ENCODE data around the gene EMSY. TPM values are rescaled to one million over a fixed set of nuclear protein-coding genes. Genes with fewer than 3 reads are reported as not detected.

The EMSY gene
- total RNA-seq, 1 donor from 2014 or later: 18.7 TPM

DNA sequence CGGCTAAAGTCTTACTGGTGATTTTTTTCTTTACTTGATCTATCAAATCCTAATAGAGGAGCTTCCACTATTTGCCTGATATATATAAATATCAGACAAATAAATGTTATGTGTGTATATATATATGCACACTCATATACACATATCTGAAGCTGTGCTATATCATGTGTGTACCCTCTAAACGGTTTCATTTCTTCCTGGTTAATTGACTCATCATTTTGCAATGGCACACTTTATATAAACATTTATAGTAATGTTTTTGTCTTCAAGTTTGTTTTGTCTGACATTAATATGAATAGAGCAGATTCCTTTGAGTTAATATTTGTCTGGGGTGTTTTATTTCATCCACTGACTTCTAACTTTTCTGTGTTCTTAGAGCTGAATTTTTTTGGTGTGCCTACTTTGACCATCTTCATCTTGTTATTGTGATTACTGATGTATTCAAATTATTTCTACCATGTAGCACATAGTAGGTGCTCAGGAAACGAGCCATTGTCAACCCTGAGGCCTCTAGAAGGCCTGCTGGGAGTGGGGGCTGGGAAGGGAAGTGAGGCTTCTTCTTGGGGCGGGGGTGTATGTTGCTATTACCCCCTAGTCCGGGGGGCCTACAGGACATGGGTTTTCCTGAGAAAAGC is 143.1 kb downstream of the EMSY start:
- peak overlapping the region; percentile 87 for H3K27ac ChIP-seq (replicated peaks)
- no peaks in the 10 kb centered on the region for H3K36me3 ChIP-seq
- H3K4me1 ChIP-seq: peaks cover 25% of the 10 kb centered on the region
- DNase-seq: no peak
- H3K27me3 ChIP-seq (ENCODE audit: low read depth): no peaks in the 10 kb centered on the region
- TF ChIP-seq, protein P1, sequence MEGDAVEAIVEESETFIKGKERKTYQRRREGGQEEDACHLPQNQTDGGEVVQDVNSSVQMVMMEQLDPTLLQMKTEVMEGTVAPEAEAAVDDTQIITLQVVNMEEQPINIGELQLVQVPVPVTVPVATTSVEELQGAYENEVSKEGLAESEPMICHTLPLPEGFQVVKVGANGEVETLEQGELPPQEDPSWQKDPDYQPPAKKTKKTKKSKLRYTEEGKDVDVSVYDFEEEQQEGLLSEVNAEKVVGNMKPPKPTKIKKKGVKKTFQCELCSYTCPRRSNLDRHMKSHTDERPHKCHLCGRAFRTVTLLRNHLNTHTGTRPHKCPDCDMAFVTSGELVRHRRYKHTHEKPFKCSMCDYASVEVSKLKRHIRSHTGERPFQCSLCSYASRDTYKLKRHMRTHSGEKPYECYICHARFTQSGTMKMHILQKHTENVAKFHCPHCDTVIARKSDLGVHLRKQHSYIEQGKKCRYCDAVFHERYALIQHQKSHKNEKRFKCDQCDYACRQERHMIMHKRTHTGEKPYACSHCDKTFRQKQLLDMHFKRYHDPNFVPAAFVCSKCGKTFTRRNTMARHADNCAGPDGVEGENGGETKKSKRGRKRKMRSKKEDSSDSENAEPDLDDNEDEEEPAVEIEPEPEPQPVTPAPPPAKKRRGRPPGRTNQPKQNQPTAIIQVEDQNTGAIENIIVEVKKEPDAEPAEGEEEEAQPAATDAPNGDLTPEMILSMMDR (IDR thresholded peaks at IDR 0.05; ENCODE audit: borderline replicate concordance): no peak
- H3K9me3 ChIP-seq (replicated peaks): peaks cover 10% of the 10 kb centered on the region
- intact Hi-C loops (cut with micrococcal nuclease): no loop called here
- no peak overlapping the region for H3K4me3 ChIP-seq

DNA sequence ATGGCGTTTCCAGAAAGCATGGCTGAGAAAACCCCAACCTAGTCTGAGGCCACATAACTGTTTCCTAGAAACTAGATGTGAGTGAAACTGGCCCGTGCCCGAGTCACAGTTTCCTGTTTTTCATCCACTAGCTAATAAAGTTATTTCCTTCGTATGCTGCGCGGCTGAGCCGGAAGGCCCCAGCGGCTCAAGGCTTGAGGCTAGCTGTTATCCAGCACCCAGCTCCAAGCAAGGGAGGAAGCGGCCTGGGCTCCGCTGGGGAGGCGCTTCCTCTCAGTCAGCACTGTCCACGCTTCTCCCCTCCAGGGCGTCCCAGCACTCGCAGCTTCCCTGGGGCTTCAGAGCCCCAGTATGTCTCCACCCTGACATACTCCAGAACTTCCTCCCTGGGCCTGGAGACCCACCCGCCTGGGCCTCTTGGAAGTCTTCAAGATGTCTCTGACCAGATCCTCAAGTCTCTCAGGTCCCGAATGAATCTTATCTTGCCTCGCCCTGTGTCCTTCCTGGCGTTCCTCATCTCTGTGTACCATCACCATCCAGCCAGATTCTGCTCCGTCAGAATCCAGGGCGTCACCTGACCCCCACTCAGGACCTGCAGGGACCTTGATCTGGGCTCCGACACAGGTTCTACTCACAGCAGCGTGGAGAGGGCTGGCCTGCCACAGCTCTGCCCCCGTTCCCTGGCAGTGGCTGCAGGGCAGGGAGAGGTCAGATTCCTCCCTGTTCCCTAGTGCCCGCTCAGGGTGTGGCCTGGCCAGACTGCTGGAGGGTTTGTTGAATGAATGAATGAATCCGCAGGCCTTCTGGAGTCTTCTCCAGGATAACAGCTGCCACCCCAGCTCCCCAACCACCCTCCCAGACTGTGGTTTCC is 143.9 kb downstream of the EMSY start:
- Histone ChIP-seq H3K4me3 (no peak overlapping the region), H3K9me3 (replicated peaks) (peaks cover 10% of the 10 kb centered on the region), H3K27me3 (ENCODE audit: low read depth) (no peaks in the 10 kb centered on the region), H3K36me3 (no peaks in the 10 kb centered on the region), H3K4me1 (peaks cover 25% of the 10 kb centered on the region), H3K27ac (replicated peaks) (peak overlapping the region; percentile 87)
- intact Hi-C loops (cut with micrococcal nuclease): no loop called here
- TF ChIP-seq, protein P1 (IDR thresholded peaks at IDR 0.05; ENCODE audit: borderline replicate concordance): no peak
- DNase-seq: peak; percentile 74

DNA sequence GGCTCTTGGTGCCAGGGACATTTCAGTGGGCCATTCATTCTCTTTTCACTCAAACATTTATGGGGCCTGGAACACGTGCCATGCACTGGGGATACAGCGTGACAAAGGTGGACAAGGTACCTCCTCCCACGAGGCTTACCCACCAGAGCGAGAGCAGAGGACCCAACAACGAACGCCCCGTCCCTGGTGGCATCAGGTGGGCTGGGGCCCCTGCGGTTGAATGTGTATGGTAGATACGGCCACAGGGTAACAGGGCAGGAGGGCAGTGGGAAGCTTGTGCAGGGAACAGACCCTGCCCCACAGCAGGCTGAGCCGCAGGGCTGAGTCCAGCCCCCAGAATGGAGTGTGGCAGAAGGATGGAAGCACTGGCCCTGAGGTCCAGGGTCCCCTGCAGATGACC is 144.7 kb downstream of the EMSY start:
- intact Hi-C loops (cut with micrococcal nuclease): no loop called here
- H3K36me3 ChIP-seq: no peaks in the 10 kb centered on the region
- TF ChIP-seq, protein P1 (IDR thresholded peaks at IDR 0.05; ENCODE audit: borderline replicate concordance): no peak
- peak overlapping the region; percentile 87 for H3K27ac ChIP-seq (replicated peaks)
- H3K9me3 ChIP-seq (replicated peaks): peaks cover 10% of the 10 kb centered on the region
- H3K4me1 ChIP-seq: peaks cover 25% of the 10 kb centered on the region
- DNase-seq: no peak
- no peaks in the 10 kb centered on the region for H3K27me3 ChIP-seq (ENCODE audit: low read depth)
- H3K4me3 ChIP-seq: no peak overlapping the region

DNA sequence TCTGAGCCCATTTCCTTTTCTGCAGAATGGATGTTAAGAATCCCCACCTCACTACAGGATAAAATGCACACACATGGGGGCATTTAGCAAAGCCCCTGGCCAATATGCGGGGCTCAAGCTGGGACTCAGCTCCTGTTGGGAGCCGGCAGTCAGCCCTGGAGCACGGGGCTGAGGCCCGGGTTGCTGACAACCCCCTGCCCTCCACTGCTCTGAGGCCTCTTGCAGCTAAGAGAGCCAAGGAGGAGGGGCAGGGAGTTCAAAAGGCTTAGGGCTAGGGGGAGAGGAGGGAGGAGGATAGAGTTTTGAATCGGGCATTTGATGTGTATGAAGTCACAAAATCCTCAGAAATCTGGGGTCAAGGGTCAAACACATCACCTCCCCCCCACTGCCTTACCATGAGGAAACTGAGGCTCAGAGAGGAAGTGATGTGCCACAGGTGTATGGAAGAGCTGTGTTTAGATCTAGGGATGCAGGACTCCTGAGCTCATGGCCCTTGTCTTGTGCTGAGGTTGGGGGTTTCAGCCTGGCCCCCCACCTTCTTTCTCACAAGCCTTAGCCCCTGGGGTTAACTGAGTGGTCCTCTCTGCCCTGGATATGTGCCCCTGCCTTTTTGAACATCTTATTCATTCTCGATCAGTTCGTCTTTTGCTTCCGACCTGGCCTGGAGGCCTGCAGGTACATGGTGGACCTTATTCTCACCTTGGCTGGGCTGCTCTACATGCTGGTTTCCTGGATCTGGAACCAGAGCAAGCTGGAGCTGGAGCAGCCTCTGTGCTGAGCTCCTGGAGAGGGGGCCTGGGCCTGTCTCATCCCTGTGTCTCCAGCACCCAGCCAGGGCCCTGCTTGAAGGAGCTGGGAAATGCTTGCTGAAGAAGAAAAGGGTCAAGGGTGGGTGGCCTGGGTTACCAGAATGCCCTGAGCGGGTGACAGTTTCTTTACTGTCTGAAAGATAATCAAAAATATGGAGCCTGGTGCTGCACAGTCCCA is 145.4 kb downstream of the EMSY start:
- intact Hi-C loops (cut with micrococcal nuclease): no loop called here
- no peaks in the 10 kb centered on the region for H3K27me3 ChIP-seq (ENCODE audit: low read depth)
- peaks cover 10% of the 10 kb centered on the region for H3K9me3 ChIP-seq (replicated peaks)
- H3K27ac ChIP-seq (replicated peaks): peak overlapping the region; percentile 87
- no peak for DNase-seq
- peaks cover 25% of the 10 kb centered on the region for H3K4me1 ChIP-seq
- TF ChIP-seq, protein P1 (IDR thresholded peaks at IDR 0.05; ENCODE audit: borderline replicate concordance): no peak
- no peak overlapping the region for H3K4me3 ChIP-seq
- H3K36me3 ChIP-seq: no peaks in the 10 kb centered on the region

DNA sequence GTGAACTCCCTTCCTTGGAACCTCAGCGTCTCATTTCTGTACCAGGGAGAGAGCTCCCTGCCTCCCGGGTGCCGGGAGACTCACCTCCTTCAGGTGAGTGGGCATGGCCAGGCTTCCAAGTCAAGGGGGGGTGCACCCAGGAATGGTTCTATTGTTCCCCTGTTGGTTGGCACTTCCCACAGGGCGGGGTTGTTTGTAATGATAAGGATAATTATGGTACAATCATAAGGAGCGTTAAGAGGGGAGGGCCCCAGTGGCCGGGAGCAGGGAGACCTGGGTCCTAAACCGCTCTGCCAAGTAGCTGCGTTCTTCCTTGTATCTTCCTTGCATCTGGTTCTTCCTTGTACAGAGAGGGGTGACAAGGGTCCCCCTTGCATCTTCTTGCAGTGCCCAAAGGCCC is 146.6 kb downstream of the EMSY start:
- intact Hi-C loops (cut with micrococcal nuclease): no loop called here
- Histone ChIP-seq H3K9me3 (replicated peaks) (peaks cover 3% of the 10 kb centered on the region), H3K27ac (replicated peaks) (no peak overlapping the region), H3K27me3 (ENCODE audit: low read depth) (no peaks in the 10 kb centered on the region), H3K4me1 (peaks cover 25% of the 10 kb centered on the region), H3K4me3 (no peak overlapping the region), H3K36me3 (no peaks in the 10 kb centered on the region)
- TF ChIP-seq, protein P1 (IDR thresholded peaks at IDR 0.05; ENCODE audit: borderline replicate concordance): no peak
- no peak for DNase-seq
